Heart right ventricle (tissue), 16 donors: ENCODE results near the gene IARS1. TPM values are rescaled to one million over a fixed set of nuclear protein-coding genes. Genes with fewer than 3 reads are reported as not detected.

Source experiments
- ATAC-seq, 8 donors: fragments of 200-7000 bp; cut with Tn5 transposase; one replicate each; pipeline ENCODE4 v1.9.1; 2020; ENCODE audit warnings: mild to moderate bottlenecking in 8 of 8, moderate library complexity in 8 of 8, moderate number of reproducible peaks in 1 of 8
- DNase-seq, 2 donors: peaks; one replicate each; pipeline ENCODE4 v3.0.0-alpha.2; 2020
- H3K27ac ChIP-seq, 10 donors: fragments of 200-600 bp; sonication (generic) in 2 of 10; one replicate each; pipeline versions ENCODE4 v1.5.0 to v1.8.0; 2020 to 2022; ENCODE audit warnings: mild to moderate bottlenecking in 3 of 10
- H3K27me3 ChIP-seq, 7 donors: fragments of 200-600 bp; one replicate each; pipeline ENCODE4 v1.8.0; 2021 to 2022; ENCODE audit warnings: mild to moderate bottlenecking in 2 of 7
- H3K36me3 ChIP-seq, 9 donors: fragments of 200-600 bp; sonication (generic) in 1 of 9; one replicate each; pipeline versions ENCODE4 v1.5.0 to v1.8.0; 2020 to 2022; ENCODE audit warnings: mild to moderate bottlenecking in 2 of 9
- H3K4me1 ChIP-seq, 9 donors: fragments of 200-600 bp; sonication (generic) in 1 of 9; one replicate each; pipeline versions ENCODE4 v1.5.0 to v1.8.0; 2020 to 2022; ENCODE audit warnings: mild to moderate bottlenecking in 4 of 9
- H3K4me3 ChIP-seq, 10 donors: fragments of 200-600 bp; sonication (generic) in 2 of 10; one replicate each; pipeline versions ENCODE4 v1.5.0 to v1.8.0; 2020 to 2022; ENCODE audit warnings: mild to moderate bottlenecking in 7 of 10, moderate library complexity in 2 of 10
- H3K9me3 ChIP-seq, 11 donors: fragments of 200-600 bp in 10 of 11; sonication (generic) in 2 of 11; one replicate each; pipeline versions ENCODE4 v1.5.0 to v1.8.0; 2013 to 2022; ENCODE audit warnings: mild to moderate bottlenecking in 2 of 11, control low read depth in 1 of 11, moderate library complexity in 1 of 11
- CTCF ChIP-seq, 9 donors: fragments of 200-600 bp; sonication (generic) in 2 of 9; IDR thresholded peaks; one replicate each; pipeline versions ENCODE4 v1.5.0 to v1.8.0; 2021 to 2022; ENCODE audit warnings: antibody characterized with exemption in 9 of 9, mild to moderate bottlenecking in 5 of 9, moderate library complexity in 1 of 9
- WGBS, 2 donors: extraction: QIAGEN DNeasy Blood & Tissue Kit; methylation state at CpG; one replicate each; pipeline ENCODE4 v1.1.7; 2013; ENCODE audit warnings: inconsistent platforms in 1 of 2; 5-methylcytosine and 5-hydroxymethylcytosine counted together
- intact Hi-C, 10 donors: fragments of 100-400 bp; cut with DNase I; formaldehyde crosslinking; loops; one replicate each; pipeline versions ENCODE4 v1.11.1 to v1.14.2; 2022
- long read RNA-seq, 3 donors: library from polyadenylated mRNA; unstranded; transcript quantifications; one replicate each; pipeline ENCODE4 v2.0.0, GENCODE V29; 2020 to 2021
- polyA plus RNA-seq, 2 donors: library from polyadenylated mRNA; stranded (reverse); fragments of 200-250 nt; gene quantifications; one replicate each; pipeline ENCODE4 v1.2.3, GENCODE V29; 2013
- total RNA-seq, 10 donors: library from RNA; stranded (reverse); fragmentation: NEBNext Ultra II Directional in 3 of 10; extraction: Animal tissue kit (Norgen Biotek cat#: 25700) in 3 of 10; gene quantifications; one replicate each; pipeline versions ENCODE4 v1.2.1 to v1.2.4, GENCODE V29; 2021 to 2023
- donor health status: Arrhythmogenic right ventricular cardiomyopathy.
- donor health status: ischemic (EF 13 %, LVEDD 7.1; RV severe dilation, severe dysfunction).
- donor health status: healthy with polysubstance abuse.
- donor health status: DM: no; HTN: yes; CAD: no.
- donor health status: DM: no; HTN: no; CAD: no.
- donor health status: ischemic (EF 25% LVEDD 6.9; RV normal size, moderate dysfunction).
- donor health status: ischemic (EF 25% LVEDD 5.7; RV mildly dilated, moderate dysfunction).
- donor health status: healthy.
- donor health status: DM: yes; HTN: yes; CAD: no.
- donor health status: Ischemic cardiomyopathy.
- donor health status: ischemic (EF 35%, LVEDD 5.7; RV mildly dilated, moderate dysfunction).
- donor health status: nonischemic (EF 11% LVEDD 7.7; RV severe dilation, severe dysfunction).
- donor health status: DM: yes; HTN: yes; CAD: no.
- donor health status: PGD.
- donor health status: ischemic (EF 29% LVEDD 5.4; RV normal size, mild dysfunction).
- donor health status: nonischemic (EF 23%, LVEDD 6.1; RV moderate dilation, normal function).

Gene IARS1
- total RNA-seq, result 10 to 100 TPM; 48.0 to 79.6 (median 62.7) TPM
- 10 to 100 TPM in 1 of 2 donors, 1 to 10 TPM in 1; 9.0 to 54.7 TPM for polyA plus RNA-seq
- long read RNA-seq, donor 1, full-length matches to known transcripts, result 21 of 118 reads
- long read RNA-seq, donor 1, partial matches to known transcripts, result 88 of 118 reads
- long read RNA-seq, donor 1, other reads (novel, unspliced or antisense), result 9 of 118 reads
- long read RNA-seq, donor 2, full-length matches to known transcripts, result 18 of 126 reads
- long read RNA-seq, donor 2, partial matches to known transcripts, result 97 of 126 reads
- long read RNA-seq, donor 2, other reads (novel, unspliced or antisense), result 11 of 126 reads
- long read RNA-seq, donor 3, full-length matches to known transcripts, result 57 of 338 reads
- long read RNA-seq, donor 3, partial matches to known transcripts, result 260 of 338 reads
- long read RNA-seq, donor 3, other reads (novel, unspliced or antisense), result 21 of 338 reads

- peak in 6 of 9 donors; percentile 13 to 65 (median 47) for TF ChIP-seq CTCF (IDR thresholded peaks at IDR 0.05)
- peak; percentile 98 to 99 for DNase-seq
- intact Hi-C loops, result loop anchor here in 3 of 10 donors (5.0 to 10.0 kb wide), 2 partner anchors 151 to 159 kb away; no protein-coding TSS in a partner anchor
- Histone ChIP-seq H3K9me3 (no peaks in the 10 kb centered on the region), H3K4me1 (peaks cover 0 to 32% (median 27%) of the 10 kb centered on the region in 9 donors), H3K4me3 (peak within 1 kb of the TSS; percentile 60 to 92 (median 78)), H3K36me3 (peaks cover 0 to 40% (median 17%) of the 10 kb centered on the region in 9 donors), H3K27ac (peak within 1 kb of the TSS; percentile 46 to 87 (median 74)), H3K27me3 (no peaks in the 10 kb centered on the region)
- peak; percentile 99 to 100 (median 100) for ATAC-seq
- WGBS, 2 donors, result 0% methylated on average over 63 of the region's 63 CpGs
These were observed at the start of gene IARS1 for GRCh38 chr9:92293452-92294296. Gene IARS1 (minus strand): TSS chr9:92293697. CDS start chr9:92289419, 4,278 bp downstream.

GRCh38 chr9:92342825-92343488 is 49.5 kb upstream of the IARS1 start:
- DNase-seq (no peak), ATAC-seq (no peak)
- WGBS, 2 donors, result 79 to 86% methylated on average over 1 of the region's 1 CpG
- intact Hi-C loops, result loop anchor here in 9 of 10 donors (2.0 to 10.0 kb wide), 8 partner anchors 82 to 294 kb away; partner anchors contain the start of gene OMD (in 1 of the 9)
- no peak overlapping the region for H3K27ac ChIP-seq
- H3K4me1 ChIP-seq, result no peaks in the 10 kb centered on the region
- H3K27me3 ChIP-seq, result no peaks in the 10 kb centered on the region
- peak in 6 of 9 donors; percentile 32 to 51 (median 40) for TF ChIP-seq CTCF (IDR thresholded peaks at IDR 0.05)
- peaks cover 0 to 6% (median 0%) of the 10 kb centered on the region in 11 donors for H3K9me3 ChIP-seq
- H3K4me3 ChIP-seq, result no peak overlapping the region
- H3K36me3 ChIP-seq, result peaks cover 0 to 45% (median 0%) of the 10 kb centered on the region in 9 donors

- DNase-seq, result no peak
- H3K9me3 ChIP-seq, result peaks cover 0 to 6% (median 0%) of the 10 kb centered on the region in 11 donors
- 100% methylated on average over 1 of the region's 1 CpG for WGBS, 2 donors
- intact Hi-C loops, result loop anchor here in 8 of 10 donors (5.0 to 10.0 kb wide), 7 partner anchors 83 to 296 kb away; partner anchors contain the start of gene OMD (in 1 of the 8)
- no peak for TF ChIP-seq CTCF (IDR thresholded peaks at IDR 0.05)
- H3K4me1 ChIP-seq, result no peaks in the 10 kb centered on the region
- peaks cover 0 to 53% (median 0%) of the 10 kb centered on the region in 9 donors for H3K36me3 ChIP-seq
- no peaks in the 10 kb centered on the region for H3K27me3 ChIP-seq
- ATAC-seq, result no peak
- H3K27ac ChIP-seq, result peak overlapping the region in 1 of 10 donors; percentile 19
- no peak overlapping the region for H3K4me3 ChIP-seq
These were observed 48.1 kb upstream of the IARS1 start for GRCh38 chr9:92341578-92341977.
